ENCODE results near the gene TMEM63A.

Gene TMEM63A

GRCh38 chr1:225887030-225887314 lies 4.8 kb upstream of the TMEM63A start:
- TF ChIP-seq ZFX (IDR thresholded peaks at IDR 0.05): no peak
- TF ChIP-seq CTCF (conservative IDR thresholded peaks at IDR 0.05): no peak
- H3K27ac ChIP-seq: no peak overlapping the region

- no peak overlapping the region for H3K27ac ChIP-seq
- TF ChIP-seq ZFX (IDR thresholded peaks at IDR 0.05) (no peak), CTCF (conservative IDR thresholded peaks at IDR 0.05) (no peak)
Observed at GRCh38 chr1:225886159-225887029, 4.2 kb upstream of the TMEM63A start.

GRCh38 chr1:225885336-225885735 lies 3.2 kb upstream of the TMEM63A start:
- TF ChIP-seq CTCF (conservative IDR thresholded peaks at IDR 0.05) (no peak), ZFX (IDR thresholded peaks at IDR 0.05) (no peak)
- H3K27ac ChIP-seq: no peak overlapping the region

- TF ChIP-seq ZFX (IDR thresholded peaks at IDR 0.05) (no peak), CTCF (conservative IDR thresholded peaks at IDR 0.05) (no peak)
- peak overlapping the region; percentile 86 for H3K27ac ChIP-seq
Observed at GRCh38 chr1:225883616-225884265, 1.6 kb upstream of the TMEM63A start.

- H3K27ac ChIP-seq: peak overlapping the region; percentile 86
- TF ChIP-seq ZFX (IDR thresholded peaks at IDR 0.05) (peak; percentile 85), CTCF (conservative IDR thresholded peaks at IDR 0.05) (peak; percentile 38; the same call in 1 of the 2 replicates)
Observed at GRCh38 chr1:225882694-225883615, 775 bp upstream of the TMEM63A start.

- peak overlapping the region; percentile 86 for H3K27ac ChIP-seq
- no peak for TF ChIP-seq CTCF (conservative IDR thresholded peaks at IDR 0.05)
- no peak for TF ChIP-seq ZFX (IDR thresholded peaks at IDR 0.05)
Observed at GRCh38 chr1:225881081-225881958, 860 bp downstream of the TMEM63A start.
